Stimulated activated CD8-positive, alpha-beta memory T cell treated with anti-CD3 and anti-CD28 coated beads, Interleukin-15, amount 100 ng/mL, for 1 hour (primary cell): Measurements from ENCODE around the gene UBE2F.

Experiments
- DNase-seq: peaks from one replicate; pipeline ENCODE4 v3.0.0-alpha.2; 2020; ENCODE audit warnings: low read depth

The UBE2F gene, protein sequence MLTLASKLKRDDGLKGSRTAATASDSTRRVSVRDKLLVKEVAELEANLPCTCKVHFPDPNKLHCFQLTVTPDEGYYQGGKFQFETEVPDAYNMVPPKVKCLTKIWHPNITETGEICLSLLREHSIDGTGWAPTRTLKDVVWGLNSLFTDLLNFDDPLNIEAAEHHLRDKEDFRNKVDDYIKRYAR

DNA sequence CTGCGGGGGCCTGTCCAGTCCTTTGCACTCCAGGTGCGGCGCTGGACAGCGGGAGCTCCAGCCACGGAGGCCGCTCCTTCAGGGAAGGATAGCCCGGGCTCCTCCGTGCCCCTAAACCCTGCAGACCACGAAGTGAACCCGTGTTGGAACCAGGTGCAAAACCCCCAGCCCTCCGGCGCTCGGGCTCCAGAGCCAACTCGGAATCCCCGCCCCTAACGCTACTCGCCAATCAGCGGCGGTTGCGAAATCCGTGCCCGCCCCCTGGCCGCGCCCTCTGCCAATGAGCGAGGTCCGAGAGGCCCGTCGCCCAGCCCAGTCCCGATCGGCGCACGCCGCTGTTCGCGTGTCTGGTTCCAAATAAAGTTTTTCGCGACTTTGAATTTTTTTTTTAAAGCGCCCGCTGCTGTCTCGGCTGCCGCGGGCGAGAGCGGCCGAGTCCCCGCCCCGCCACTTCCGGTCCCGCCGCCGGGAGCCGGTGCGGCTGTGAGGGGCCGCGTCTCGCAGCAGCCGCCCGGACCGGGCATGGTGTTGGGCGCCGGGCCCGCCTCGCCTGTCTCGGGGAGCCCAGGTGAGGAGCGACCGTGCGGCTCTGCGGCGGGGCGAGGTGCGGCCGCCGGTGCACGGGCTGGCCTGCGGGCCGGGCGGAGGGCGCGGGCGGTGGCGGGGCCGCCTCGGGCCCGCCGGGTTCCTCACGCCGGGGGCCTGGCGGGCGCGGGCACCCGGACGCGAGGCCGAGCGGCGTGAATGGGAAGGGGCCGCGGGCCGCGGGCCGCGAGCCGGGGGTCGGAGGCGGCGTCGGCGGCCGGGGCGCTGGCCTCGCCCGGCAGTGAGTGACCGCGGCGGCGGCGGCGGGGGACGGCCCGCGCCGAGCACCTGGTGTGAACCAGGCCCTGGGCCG lies at the start of gene UBE2F:
UBE2F (plus strand) TSS at position 450 of the 898 bp plus-strand sequence. CDS start 6,094 bp downstream, outside the sequence.
- peak; percentile 93 for DNase-seq

GRCh38 chr2:237917696-237918374 lies 49.0 kb upstream of the UBE2F start:
- DNase-seq, result no peak

DNA sequence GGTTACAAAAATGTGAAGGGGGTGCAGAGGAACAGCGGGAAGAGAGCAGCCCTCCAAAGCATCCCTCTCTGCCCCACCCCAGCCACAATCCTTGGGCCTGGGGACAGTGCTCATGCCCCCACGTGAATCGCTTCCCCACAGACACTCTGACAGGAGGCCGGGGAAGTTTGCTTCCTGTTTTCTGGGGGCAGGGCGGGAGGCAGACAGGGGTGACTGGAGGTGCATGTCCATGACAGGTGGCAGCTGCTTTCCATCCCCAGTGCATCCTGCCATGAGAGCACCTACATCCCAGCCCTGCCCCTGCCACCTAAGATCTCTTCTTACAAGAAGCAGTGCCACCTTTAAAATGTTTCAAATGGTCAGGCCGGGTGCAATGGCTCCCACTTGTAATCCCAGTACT lies 47.2 kb upstream of the UBE2F start:
- no peak for DNase-seq

GRCh38 chr2:237920673-237921072 lies 46.1 kb upstream of the UBE2F start:
- DNase-seq, result no peak

DNA sequence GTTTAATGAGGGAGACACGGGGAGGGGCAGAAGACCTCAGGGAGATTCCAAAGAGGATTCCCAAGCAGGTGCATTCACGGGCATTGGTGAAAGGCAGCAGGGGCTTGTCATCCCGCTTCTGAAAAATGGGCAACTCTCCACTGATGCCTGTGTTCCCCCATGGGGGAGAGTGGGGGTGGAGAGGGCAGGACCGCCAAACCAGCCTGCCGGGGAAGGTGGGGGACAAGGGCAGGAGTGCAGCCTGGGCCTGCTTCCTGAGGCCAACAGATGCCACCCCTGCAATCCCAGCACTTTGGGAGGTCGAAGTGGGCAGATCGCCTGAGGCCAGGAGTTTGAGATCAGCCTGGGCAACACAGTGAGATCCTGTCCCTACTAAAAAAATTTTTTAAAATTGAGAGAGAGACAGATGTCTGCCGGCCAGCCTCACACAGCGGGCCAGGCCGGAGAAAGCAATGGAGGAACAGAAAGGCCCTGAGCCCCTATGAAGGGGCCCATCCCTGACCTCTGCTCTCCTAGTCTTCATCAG lies 44.8 kb upstream of the UBE2F start:
- no peak for DNase-seq

DNA sequence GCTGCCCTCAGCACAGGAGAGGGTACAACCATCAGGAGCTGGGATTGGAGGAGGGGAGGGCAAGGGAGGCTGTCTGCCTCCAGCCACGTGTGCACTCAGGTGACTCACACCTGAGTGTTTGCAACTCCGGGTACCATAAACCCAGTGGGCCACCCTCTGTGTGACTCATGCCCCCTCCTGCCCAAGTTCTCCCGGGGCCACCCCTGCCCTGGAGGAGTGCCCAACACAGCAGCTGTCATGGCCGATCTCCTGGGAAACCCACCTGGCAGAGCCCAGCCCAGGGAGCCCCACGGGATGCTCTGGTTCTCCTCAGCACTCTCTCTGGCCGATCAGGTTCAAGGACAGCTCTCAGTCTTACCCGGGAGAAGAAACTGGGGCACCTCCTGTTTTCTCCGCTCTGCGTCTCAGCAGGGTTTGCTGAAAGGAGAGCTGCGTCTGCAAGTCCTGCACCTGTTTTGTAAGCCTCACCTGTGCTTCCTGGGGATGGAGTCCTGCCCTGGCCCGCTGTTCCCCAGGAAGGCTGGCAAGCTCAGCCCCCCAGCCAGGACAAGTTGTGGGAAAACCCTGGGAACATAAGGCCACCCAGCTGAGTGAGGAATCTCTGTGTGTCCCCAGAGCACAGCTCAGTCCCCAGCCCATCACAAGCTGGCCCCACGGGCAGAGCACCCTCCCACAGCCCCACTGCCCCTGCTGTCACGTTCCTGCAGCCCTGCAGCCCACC lies 44.0 kb upstream of the UBE2F start:
- DNase-seq, result no peak

DNA sequence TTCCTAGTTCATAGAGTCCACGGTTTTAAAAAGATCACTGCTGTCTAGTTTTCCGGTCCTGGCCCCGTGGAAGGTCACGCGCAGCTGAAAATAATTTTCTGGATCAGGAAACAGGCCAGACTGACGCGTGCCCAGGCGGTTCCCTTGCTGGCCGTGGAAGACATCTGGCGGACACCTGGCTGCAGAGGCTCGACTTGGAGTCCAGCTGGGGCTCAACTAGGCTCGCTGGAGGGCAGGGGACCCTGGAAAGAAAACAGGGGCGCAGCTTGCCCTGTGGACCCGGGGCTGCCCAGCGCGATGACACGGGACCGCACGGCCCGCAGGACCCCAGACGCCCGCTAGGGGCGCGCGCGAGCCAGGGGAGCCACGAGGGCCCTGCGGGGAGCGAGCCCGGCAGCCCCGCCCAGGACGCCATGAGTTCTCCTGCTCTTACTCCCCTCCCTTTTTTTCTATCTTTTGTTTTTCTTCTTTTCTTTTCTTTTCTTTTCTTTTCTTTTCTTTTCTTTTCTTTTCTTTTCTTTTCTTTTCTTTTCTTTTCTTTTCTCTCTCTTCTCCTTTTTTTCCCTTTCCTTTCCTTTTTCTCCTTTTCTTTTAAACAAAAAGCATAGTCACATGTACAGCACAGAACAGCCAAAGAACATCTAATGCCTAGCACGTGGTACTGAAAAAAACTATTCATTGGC lies 43.2 kb upstream of the UBE2F start:
- DNase-seq, result peak; percentile 58

DNA sequence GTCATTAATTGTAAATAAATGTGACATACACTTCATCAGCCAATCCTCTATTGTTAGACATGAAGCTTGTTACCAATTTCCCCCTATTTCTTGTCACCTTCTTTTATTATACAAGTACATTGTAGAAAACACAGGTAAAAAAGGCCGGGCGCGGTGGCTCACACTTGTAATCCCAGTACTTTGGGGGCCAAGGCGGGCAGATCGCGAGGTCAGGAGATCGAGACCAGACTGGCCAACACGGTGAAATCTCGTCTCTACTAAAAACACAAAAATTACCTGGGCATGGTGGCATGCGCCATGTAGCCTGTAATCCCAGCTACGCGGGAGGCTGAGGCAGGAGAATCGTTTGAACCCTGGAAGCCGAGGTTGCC lies 42.7 kb upstream of the UBE2F start:
- no peak for DNase-seq

GRCh38 chr2:237927135-237927534 lies 39.7 kb upstream of the UBE2F start:
- DNase-seq, result no peak

GRCh38 chr2:237927986-237928385 lies 38.8 kb upstream of the UBE2F start:
- DNase-seq, result no peak

GRCh38 chr2:237929979-237930378 lies 36.8 kb upstream of the UBE2F start:
- no peak for DNase-seq

DNA sequence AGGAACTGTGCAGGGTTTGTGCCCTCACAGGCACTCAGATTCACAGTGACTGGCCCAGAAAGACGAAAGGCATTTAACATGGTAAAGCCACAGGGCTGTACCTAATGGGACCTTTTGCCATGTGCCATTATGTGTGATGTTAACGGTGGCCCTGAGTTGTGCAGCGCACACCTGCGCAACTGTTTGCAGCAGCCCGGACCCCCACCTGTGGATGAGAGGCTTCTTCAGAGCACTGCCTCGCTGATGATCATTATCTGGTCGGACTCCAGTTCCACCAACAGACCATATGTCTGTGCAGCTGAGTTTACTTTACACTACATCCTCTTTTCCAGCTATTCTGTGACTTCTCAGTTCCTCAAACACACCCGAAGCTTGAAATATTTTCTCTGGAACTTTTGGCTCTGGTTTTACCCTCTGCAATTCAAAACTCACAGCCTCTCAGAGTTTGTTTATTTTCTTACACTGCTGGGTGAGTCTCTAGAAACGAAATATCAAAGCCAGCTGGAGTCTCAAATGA lies 35.6 kb upstream of the UBE2F start:
- no peak for DNase-seq

GRCh38 chr2:237932731-237933131 lies 34.1 kb upstream of the UBE2F start:
- DNase-seq, result no peak

DNA sequence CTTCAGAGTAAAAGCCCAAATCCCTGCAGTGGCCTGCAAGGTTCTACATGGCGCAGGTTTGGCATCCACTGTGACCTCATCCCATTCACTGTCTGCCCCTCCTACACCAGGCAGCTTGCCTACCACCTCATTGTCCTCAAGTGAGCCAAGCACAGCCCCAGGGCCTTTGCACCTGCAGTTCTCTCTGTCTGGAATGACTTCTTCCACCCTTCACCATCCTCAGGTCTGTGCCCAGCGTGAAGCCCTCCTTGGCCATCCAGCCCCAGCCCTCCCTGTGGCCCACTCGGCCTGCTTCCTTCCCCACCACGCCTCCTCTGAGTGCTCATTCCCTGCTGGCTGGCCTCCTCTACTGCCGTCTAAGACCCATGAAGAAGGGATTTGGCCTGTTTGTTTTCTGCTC lies 32.6 kb upstream of the UBE2F start:
- no peak for DNase-seq

- DNase-seq, result no peak
These were observed 30.9 kb upstream of the UBE2F start for GRCh38 chr2:237935740-237936452.

- no peak for DNase-seq
These were observed 27.6 kb upstream of the UBE2F start for GRCh38 chr2:237939251-237939650.

DNA sequence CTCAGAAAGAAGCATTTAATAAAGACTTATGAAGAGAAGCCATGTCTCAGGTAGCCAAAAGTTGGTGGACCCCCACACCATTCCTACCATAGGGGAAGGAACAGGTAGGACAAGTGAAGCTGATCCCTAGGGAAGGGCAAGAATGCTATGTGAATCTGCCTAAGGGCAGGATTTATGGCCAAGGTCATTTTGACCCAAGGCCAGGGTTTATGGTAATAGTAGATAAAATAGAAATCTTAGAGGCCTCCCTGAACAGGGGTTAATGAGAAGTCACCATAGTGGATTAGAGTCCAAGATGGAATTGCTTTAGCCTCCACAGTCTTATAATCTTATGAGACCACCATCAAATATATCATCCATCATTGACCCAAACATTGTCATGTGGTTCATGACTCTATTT lies 26.0 kb upstream of the UBE2F start:
- no peak for DNase-seq

GRCh38 chr2:237941239-237941638 lies 25.6 kb upstream of the UBE2F start:
- no peak for DNase-seq

- no peak for DNase-seq
These were observed 24.3 kb upstream of the UBE2F start for GRCh38 chr2:237942513-237942899.

DNA sequence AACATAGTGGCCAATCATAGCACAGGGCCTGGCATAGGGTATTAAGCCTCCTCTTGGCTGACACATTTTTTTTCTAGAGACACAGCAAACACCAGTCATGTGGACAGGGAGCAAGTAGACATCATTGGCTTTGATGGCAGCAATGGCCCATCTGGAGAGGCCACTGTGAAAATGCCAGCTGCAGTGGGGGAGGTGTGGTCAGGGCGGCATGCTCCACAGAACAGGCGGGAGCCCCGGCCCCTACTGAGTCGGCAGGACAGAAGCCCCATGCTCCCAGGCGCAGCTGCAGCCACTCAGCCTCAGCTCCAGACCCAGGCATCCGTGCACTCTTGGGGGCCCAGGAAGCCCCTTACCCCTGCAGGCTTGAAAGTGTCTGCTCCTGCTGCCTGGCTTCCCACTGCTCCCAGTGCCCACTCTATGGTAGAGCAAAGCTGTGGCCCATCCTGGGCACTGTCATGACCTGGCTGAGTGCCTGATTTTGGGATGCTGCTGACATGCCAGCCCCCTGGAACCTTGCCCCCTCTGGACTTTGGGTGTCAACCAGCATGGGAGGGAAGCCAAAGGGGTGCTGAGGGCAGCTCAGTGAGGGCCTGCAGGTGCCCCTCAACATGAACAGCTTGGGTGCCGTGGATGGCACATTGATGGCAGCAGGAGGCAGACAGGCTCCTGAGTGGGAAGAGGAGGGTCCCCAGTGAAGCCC lies 23.3 kb upstream of the UBE2F start:
- no peak for DNase-seq
